A172 (cell line): ENCODE data around the gene HSD11B1L. TPM values are rescaled to one million over a fixed set of nuclear protein-coding genes. Genes with fewer than 3 reads are reported as not detected.
"Not testable (repeated sequence)": the region's sequence is repeated elsewhere in the genome, so short reads cannot be mapped to it uniquely, and the experiment has no call there.

ENCODE experiments used
- DNase-seq: peaks from one replicate; pipeline ENCODE4 v3.0.0-alpha.2; 2015; ENCODE audit warnings: low spot score
- total RNA-seq: library from RNA; depleted of rRNA; stranded (reverse); fragments of >200 nt; shearing (Covaris generic); gene quantifications from 2 replicates; pipeline ENCODE4 v1.2.3, GENCODE V29; 2014; rRNA removed

The HSD11B1L gene
- total RNA-seq, 1 experiment from 2014 or later = 58.4 TPM

DNA sequence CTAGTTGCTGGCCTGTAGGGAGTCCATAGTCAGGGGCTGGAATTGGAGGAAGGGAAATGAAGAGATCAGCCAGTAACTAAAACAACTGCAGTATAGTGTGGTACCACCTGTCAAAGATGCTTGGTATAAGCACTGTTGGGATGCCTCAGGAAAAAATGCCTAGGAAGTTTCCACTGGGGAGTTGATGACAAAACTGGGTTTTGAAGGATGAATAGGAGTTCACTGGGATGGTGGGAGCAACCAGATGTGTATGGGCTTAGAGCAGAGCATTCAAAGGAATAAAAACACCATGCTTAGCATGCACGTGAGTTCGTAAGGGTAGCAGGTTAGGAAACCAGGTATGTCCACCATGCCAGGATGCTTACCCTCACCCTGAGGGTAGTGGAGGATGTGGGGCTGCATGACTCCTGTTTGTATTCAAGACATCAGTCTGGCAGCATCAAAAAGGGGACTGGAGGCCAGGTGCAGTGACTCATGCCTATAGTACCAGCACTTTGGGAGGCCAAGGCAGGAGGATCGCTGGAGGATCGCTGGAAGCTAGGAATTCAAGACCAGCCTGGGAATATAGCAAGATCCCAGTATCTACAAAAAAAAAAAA is 46.7 kb downstream of the HSD11B1L start:
- DNase-seq = no peak

DNA sequence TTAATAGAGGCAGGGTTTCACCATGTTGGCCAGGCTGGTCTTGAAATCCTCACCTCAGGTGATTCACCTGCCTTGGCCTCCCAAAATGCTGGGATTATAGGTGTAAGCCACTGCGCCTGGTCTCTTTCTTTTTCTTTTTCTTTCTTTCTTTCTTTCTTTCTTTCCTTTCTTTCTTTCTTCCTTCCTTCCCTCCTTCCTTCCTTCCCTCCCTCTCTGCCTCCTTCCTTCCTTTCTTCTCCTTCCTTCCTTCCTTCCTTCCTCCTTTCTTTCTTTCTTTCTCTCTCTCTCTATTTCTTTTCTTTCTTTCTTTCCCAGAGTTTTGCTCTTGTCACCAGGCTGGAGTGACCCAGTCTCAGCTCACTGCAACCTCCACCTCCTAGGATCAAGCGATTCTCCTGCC is 52.3 kb downstream of the HSD11B1L start:
- DNase-seq = not testable (repeated sequence)

Other genes with a start within 250 kb of the HSD11B1L start
- not detected in 2 replicates for gene ZNRF4, start 225.6 kb upstream of the HSD11B1L start, total RNA-seq
- gene TINCR, start 113.1 kb upstream of the HSD11B1L start, total RNA-seq = 0.50 and 1.8 TPM in 2 replicates
- gene SAFB2, start 58.3 kb upstream of the HSD11B1L start, total RNA-seq = 18.5 and 22.4 TPM in 2 replicates
- gene SAFB, start 57.9 kb upstream of the HSD11B1L start, total RNA-seq = 25.7 and 31.5 TPM in 2 replicates
- gene MICOS13, start 511 bp upstream of the HSD11B1L start, total RNA-seq = 49.6 and 81.0 TPM in 2 replicates
- 782 and 864 TPM in 2 replicates for gene RPL36, start 9.3 kb downstream of the HSD11B1L start, total RNA-seq
- 120 and 153 TPM in 2 replicates for gene LONP1, start 39.1 kb downstream of the HSD11B1L start, total RNA-seq
- not detected in 2 replicates for gene CATSPERD, start 39.6 kb downstream of the HSD11B1L start, total RNA-seq
- 0.41 and 2.0 TPM in 2 replicates for gene PRR22, start 103.7 kb downstream of the HSD11B1L start, total RNA-seq
- gene DUS3L, start 110.1 kb downstream of the HSD11B1L start, total RNA-seq = 56.0 and 76.7 TPM in 2 replicates
- gene NRTN, start 124.0 kb downstream of the HSD11B1L start, total RNA-seq = 1.4 TPM in 1 of 2 replicates, not detected in the other
- gene FUT6, start 158.7 kb downstream of the HSD11B1L start, total RNA-seq = not detected in 2 replicates
- not detected in 2 replicates for gene FUT3, start 170.4 kb downstream of the HSD11B1L start, total RNA-seq
- gene FUT5, start 189.5 kb downstream of the HSD11B1L start, total RNA-seq = not detected in 2 replicates
- 208 and 242 TPM in 2 replicates for gene NDUFA11, start 222.8 kb downstream of the HSD11B1L start, total RNA-seq
- gene VMAC, start 223.8 kb downstream of the HSD11B1L start, total RNA-seq = 3.0 and 3.2 TPM in 2 replicates
- 12.0 and 15.0 TPM in 2 replicates for gene CAPS, start 233.2 kb downstream of the HSD11B1L start, total RNA-seq